ENCODE data around the gene TTLL13. TPM values are rescaled to one million over a fixed set of nuclear protein-coding genes. Genes with fewer than 3 reads are reported as not detected.

Gene TTLL13
- total RNA-seq, 1 donor from 2014 or later: 0.19 TPM

- no peak for DNase-seq
- Histone ChIP-seq H3K27ac (replicated peaks) (no peak overlapping the region), H3K4me3 (no peak overlapping the region), H3K36me3 (peaks cover 71% of the 10 kb centered on the region), H3K27me3 (ENCODE audit: low read depth) (no peaks in the 10 kb centered on the region), H3K4me1 (peaks cover 19% of the 10 kb centered on the region), H3K9me3 (replicated peaks) (no peaks in the 10 kb centered on the region)
- TF ChIP-seq, protein P1, sequence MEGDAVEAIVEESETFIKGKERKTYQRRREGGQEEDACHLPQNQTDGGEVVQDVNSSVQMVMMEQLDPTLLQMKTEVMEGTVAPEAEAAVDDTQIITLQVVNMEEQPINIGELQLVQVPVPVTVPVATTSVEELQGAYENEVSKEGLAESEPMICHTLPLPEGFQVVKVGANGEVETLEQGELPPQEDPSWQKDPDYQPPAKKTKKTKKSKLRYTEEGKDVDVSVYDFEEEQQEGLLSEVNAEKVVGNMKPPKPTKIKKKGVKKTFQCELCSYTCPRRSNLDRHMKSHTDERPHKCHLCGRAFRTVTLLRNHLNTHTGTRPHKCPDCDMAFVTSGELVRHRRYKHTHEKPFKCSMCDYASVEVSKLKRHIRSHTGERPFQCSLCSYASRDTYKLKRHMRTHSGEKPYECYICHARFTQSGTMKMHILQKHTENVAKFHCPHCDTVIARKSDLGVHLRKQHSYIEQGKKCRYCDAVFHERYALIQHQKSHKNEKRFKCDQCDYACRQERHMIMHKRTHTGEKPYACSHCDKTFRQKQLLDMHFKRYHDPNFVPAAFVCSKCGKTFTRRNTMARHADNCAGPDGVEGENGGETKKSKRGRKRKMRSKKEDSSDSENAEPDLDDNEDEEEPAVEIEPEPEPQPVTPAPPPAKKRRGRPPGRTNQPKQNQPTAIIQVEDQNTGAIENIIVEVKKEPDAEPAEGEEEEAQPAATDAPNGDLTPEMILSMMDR (IDR thresholded peaks at IDR 0.05; ENCODE audit: borderline replicate concordance): no peak
- intact Hi-C loops (cut with micrococcal nuclease): no loop called here
Observed at GRCh38 chr15:90223441-90224165, 25.8 kb upstream of the TTLL13 start.

DNA sequence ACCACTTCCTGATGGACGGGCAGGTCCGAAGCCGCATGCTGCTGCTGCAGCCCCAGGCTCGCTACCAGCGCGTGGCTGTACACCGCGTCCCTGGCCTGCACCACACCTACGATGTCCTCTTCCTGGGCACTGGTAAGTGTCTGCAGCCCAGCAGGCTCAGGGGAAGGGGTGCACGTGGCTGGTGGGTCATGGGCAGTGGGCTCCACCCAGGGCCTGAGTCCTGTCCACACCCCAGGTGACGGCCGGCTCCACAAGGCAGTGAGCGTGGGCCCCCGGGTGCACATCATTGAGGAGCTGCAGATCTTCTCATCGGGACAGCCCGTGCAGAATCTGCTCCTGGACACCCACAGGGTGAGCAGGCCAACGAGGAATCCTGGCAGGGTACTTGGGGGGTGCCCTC lies 24.3 kb upstream of the TTLL13 start:
- no peak for DNase-seq
- peaks cover 32% of the 10 kb centered on the region for H3K4me1 ChIP-seq
- intact Hi-C loops (cut with micrococcal nuclease): no loop called here
- no peaks in the 10 kb centered on the region for H3K27me3 ChIP-seq (ENCODE audit: low read depth)
- H3K36me3 ChIP-seq: peaks cover 84% of the 10 kb centered on the region
- H3K9me3 ChIP-seq (replicated peaks): no peaks in the 10 kb centered on the region
- H3K27ac ChIP-seq (replicated peaks): no peak overlapping the region
- TF ChIP-seq, protein P1 (IDR thresholded peaks at IDR 0.05; ENCODE audit: borderline replicate concordance): no peak
- H3K4me3 ChIP-seq: no peak overlapping the region

DNA sequence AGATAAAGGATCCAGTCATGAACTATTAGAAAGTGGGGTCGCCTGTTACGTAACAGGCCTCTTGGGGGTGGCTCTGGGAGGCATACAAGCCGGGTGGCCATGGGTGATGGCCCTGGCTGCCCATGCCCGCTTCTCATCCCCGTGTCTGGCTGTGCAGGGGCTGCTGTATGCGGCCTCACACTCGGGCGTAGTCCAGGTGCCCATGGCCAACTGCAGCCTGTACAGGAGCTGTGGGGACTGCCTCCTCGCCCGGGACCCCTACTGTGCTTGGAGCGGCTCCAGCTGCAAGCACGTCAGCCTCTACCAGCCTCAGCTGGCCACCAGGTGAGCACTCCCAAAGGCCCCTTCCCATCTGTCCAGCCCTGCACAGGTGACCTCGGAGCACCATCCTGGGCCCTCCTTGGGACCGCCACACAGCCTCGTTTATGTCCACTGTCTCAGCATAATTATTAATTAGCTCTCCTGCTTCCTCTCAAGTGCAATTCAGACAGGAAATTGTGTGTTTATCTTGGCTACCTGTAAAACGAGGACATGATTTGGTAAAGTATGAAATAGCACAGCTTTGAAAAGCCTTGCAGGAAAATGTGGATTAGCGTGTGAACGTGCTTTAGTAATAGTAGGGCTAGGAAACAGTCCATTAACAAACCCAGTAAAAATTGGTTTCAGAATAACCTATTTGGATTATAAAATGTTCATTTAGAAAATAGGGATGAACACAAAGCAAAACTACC lies 23.7 kb upstream of the TTLL13 start:
- no peaks in the 10 kb centered on the region for H3K27me3 ChIP-seq (ENCODE audit: low read depth)
- H3K27ac ChIP-seq (replicated peaks): no peak overlapping the region
- TF ChIP-seq, protein P1 (IDR thresholded peaks at IDR 0.05; ENCODE audit: borderline replicate concordance): no peak
- peaks cover 35% of the 10 kb centered on the region for H3K4me1 ChIP-seq
- H3K9me3 ChIP-seq (replicated peaks): no peaks in the 10 kb centered on the region
- H3K36me3 ChIP-seq: peaks cover 90% of the 10 kb centered on the region
- H3K4me3 ChIP-seq: no peak overlapping the region
- no peak for DNase-seq
- intact Hi-C loops (cut with micrococcal nuclease): no loop called here

GRCh38 chr15:90227336-90227735 lies 22.0 kb upstream of the TTLL13 start:
- intact Hi-C loops (cut with micrococcal nuclease): no loop called here
- TF ChIP-seq, protein P1 (IDR thresholded peaks at IDR 0.05; ENCODE audit: borderline replicate concordance): no peak
- H3K27ac ChIP-seq (replicated peaks): no peak overlapping the region
- no peak overlapping the region for H3K4me3 ChIP-seq
- no peak for DNase-seq
- peaks cover 94% of the 10 kb centered on the region for H3K36me3 ChIP-seq
- H3K9me3 ChIP-seq (replicated peaks): no peaks in the 10 kb centered on the region
- H3K4me1 ChIP-seq: peaks cover 41% of the 10 kb centered on the region
- no peaks in the 10 kb centered on the region for H3K27me3 ChIP-seq (ENCODE audit: low read depth)

GRCh38 chr15:90227816-90228772 lies 21.3 kb upstream of the TTLL13 start:
- intact Hi-C loops (cut with micrococcal nuclease): no loop called here
- TF ChIP-seq, protein P1 (IDR thresholded peaks at IDR 0.05; ENCODE audit: borderline replicate concordance): no peak
- Histone ChIP-seq H3K9me3 (replicated peaks) (no peaks in the 10 kb centered on the region), H3K36me3 (peaks cover 87% of the 10 kb centered on the region), H3K4me3 (no peak overlapping the region), H3K27me3 (ENCODE audit: low read depth) (no peaks in the 10 kb centered on the region), H3K27ac (replicated peaks) (peak overlapping the region; percentile 92), H3K4me1 (peaks cover 48% of the 10 kb centered on the region)
- no peak for DNase-seq
